IMR-90 (cell line): ENCODE data around the gene FAIM2. TPM values are rescaled to one million over a fixed set of nuclear protein-coding genes. Genes with fewer than 3 reads are reported as not detected.
"Not testable (repeated sequence)": the region's sequence is repeated elsewhere in the genome, so short reads cannot be mapped to it uniquely, and the experiment has no call there.

Experiments used
- ATAC-seq: fragments of 200-7000 bp; cut with Tn5 transposase; 2 replicates; pipeline ENCODE4 v1.9.1; 2020; ENCODE audit warnings: low read depth, mild to moderate bottlenecking, moderate library complexity
- BruUV-seq: library from RNA; stranded (reverse); fragments of 400-500 nt; replicated peaks from 2 replicates; lab custom pipeline; 2021; lab: Mats Ljungman, UMichigan
- CTCF ChIA-PET: fragments of 300-600 bp; formaldehyde crosslinking; extraction: SDS; loops from one replicate; lab custom pipeline; 2021; ENCODE audit warnings: antibody characterized with exemption; lab: Yijun Ruan, JAX
- POLR2A ChIA-PET: fragments of 300-600 bp; sonication (Branson Sonifier 250); formaldehyde crosslinking; loops from one replicate; lab custom pipeline; 2022; ENCODE audit warnings: antibody characterized with exemption; ENCODE audit not compliant: unreplicated experiment; lab: Charles Lee
- DNase-seq: peaks from one replicate; pipeline ENCODE4 v3.0.0; 2013
- H2AFZ ChIP-seq: replicated peaks from 2 replicates; pipeline ENCODE3; 2013; ENCODE audit warnings: low read length, mild to moderate bottlenecking; ENCODE audit not compliant: poor library complexity
- H2AK5ac ChIP-seq: 2 replicates; pipeline ENCODE4 v1.6.1; 2013; ENCODE audit warnings: low read depth, low read length, inconsistent platforms
- H2AK9ac ChIP-seq: replicated peaks from 2 replicates; pipeline ENCODE3; 2013; ENCODE audit warnings: mild to moderate bottlenecking, low read depth, low read length, moderate library complexity; ENCODE audit not compliant: poor library complexity
- H2BK120ac ChIP-seq: 2 replicates; pipeline ENCODE4 v1.6.1; 2013; ENCODE audit warnings: low read depth, low read length, inconsistent platforms
- H2BK15ac ChIP-seq: 3 replicates; pipeline ENCODE4 v1.6.1; 2013; ENCODE audit warnings: low read depth, low read length, inconsistent platforms
- H2BK20ac ChIP-seq: 2 replicates; pipeline ENCODE4 v1.6.1; 2013; ENCODE audit warnings: low read depth, mild to moderate bottlenecking, inconsistent platforms, low read length, moderate library complexity
- H2BK5ac ChIP-seq: 2 replicates; pipeline ENCODE4 v1.6.1; 2013; ENCODE audit warnings: mild to moderate bottlenecking, low read depth, low read length, inconsistent platforms; ENCODE audit not compliant: poor library complexity, severe bottlenecking
- H3K14ac ChIP-seq: replicated peaks from 2 replicates; pipeline ENCODE4 v1.6.1; 2013; ENCODE audit warnings: low read depth, low read length, inconsistent platforms
- H3K18ac ChIP-seq: 2 replicates; pipeline ENCODE4 v1.6.1; 2013; ENCODE audit warnings: low read depth, low read length, control low read depth
- H3K23ac ChIP-seq: 2 replicates; pipeline ENCODE4 v1.6.1; 2013; ENCODE audit warnings: low read depth, low read length, inconsistent platforms
- H3K27ac ChIP-seq: 2 replicates; pipeline ENCODE4 v1.5.1; 2013; ENCODE audit warnings: mild to moderate bottlenecking, control low read depth, low read length; ENCODE audit not compliant: insufficient read depth
- H3K27me3 ChIP-seq: 2 replicates; pipeline ENCODE4 v1.6.1; 2013; ENCODE audit warnings: low read length; ENCODE audit not compliant: control insufficient read depth, insufficient read depth
- H3K36me3 ChIP-seq: 2 replicates; pipeline ENCODE4 v1.6.1; 2013; ENCODE audit warnings: low read length, mixed read lengths; ENCODE audit not compliant: control insufficient read depth, insufficient read depth
- H3K4ac ChIP-seq: 2 replicates; pipeline ENCODE4 v1.6.1; 2013; ENCODE audit warnings: low read depth, low read length, inconsistent platforms
- H3K4me1 ChIP-seq: 2 replicates; pipeline ENCODE4 v1.6.1; 2013; ENCODE audit warnings: low read length, mixed read lengths; ENCODE audit not compliant: control insufficient read depth, insufficient read depth
- H3K4me2 ChIP-seq: 2 replicates; pipeline ENCODE4 v1.6.1; 2013; ENCODE audit warnings: low read depth, mild to moderate bottlenecking, control low read depth, low read length, moderate library complexity
- H3K4me3 ChIP-seq: 2 replicates; pipeline ENCODE4 v1.5.1; 2013; ENCODE audit warnings: low read depth, mild to moderate bottlenecking, control low read depth, low read length, moderate library complexity; ENCODE audit not compliant: insufficient read depth
- H3K56ac ChIP-seq: 2 replicates; pipeline ENCODE4 v1.6.1; 2013; ENCODE audit warnings: low read length, inconsistent platforms; ENCODE audit not compliant: insufficient read depth; ENCODE audit errors: extremely low read depth
- H3K79me1 ChIP-seq, 2 experiments: 2 replicates each; pipeline ENCODE4 v1.6.1; 2013; ENCODE audit warnings: low read length in 2 of 2, inconsistent platforms in 1 of 2, low read depth in 1 of 2
- H3K9ac ChIP-seq: 2 replicates; pipeline ENCODE4 v1.6.1; 2013; ENCODE audit warnings: low read depth, low read length, control low read depth
- H3K9me1 ChIP-seq: 2 replicates; pipeline ENCODE4 v1.6.1; 2013; ENCODE audit warnings: low read length, inconsistent platforms; ENCODE audit not compliant: insufficient read depth
- H3K9me3 ChIP-seq: 2 replicates; pipeline ENCODE4 v1.6.1; 2013; ENCODE audit warnings: low read length; ENCODE audit not compliant: control insufficient read depth, insufficient read depth
- H4K20me1 ChIP-seq: 2 replicates; pipeline ENCODE4 v1.6.1; 2013; ENCODE audit warnings: low read length, inconsistent platforms; ENCODE audit not compliant: insufficient read depth
- H4K5ac ChIP-seq: 2 replicates; pipeline ENCODE4 v1.6.1; 2013; ENCODE audit warnings: mild to moderate bottlenecking, low read depth, low read length, control low read depth
- H4K8ac ChIP-seq, 2 experiments: 2 replicates each; pipeline ENCODE4 v1.6.1; 2013; ENCODE audit warnings: low read depth in 2 of 2, low read length in 2 of 2, control low read depth in 1 of 2, inconsistent platforms in 1 of 2
- H4K91ac ChIP-seq: 2 replicates; pipeline ENCODE4 v1.6.1; 2013; ENCODE audit warnings: low read depth, low read length, inconsistent platforms; ENCODE audit not compliant: insufficient read depth
- WGBS, 2 experiments: methylation state at CpG; one replicate each; pipeline versions ENCODE4 v1.1.5 to v1.1.7; 2013; ENCODE audit warnings: missing lambda C conversion rate in 2 of 2; ENCODE audit not compliant: insufficient read length in 1 of 2; ENCODE audit errors: extremely low coverage in 2 of 2; 5-methylcytosine and 5-hydroxymethylcytosine counted together
- dilution Hi-C: fragments of 300-500 bp; cut with HindIII; formaldehyde crosslinking; loops from one replicate; pipeline ENCODE4 v1.14.3; 2018; ENCODE audit warnings: low sequenced_read_pairs; ENCODE audit not compliant: unreplicated experiment
- in situ Hi-C: fragments of 300-500 bp; cut with MboI; formaldehyde crosslinking; loops from 3 replicates; pipeline ENCODE4 v1.14.3; 2019; ENCODE audit warnings: low sequenced_read_pairs, inconsistent platforms, mixed read lengths
- intact Hi-C: fragments of 100-400 bp; cut with micrococcal nuclease; formaldehyde crosslinking; loops from 2 replicates; pipeline ENCODE4 v1.10.0; 2022
- polyA plus RNA-seq, 3 experiments: library from polyadenylated mRNA; depleted of rRNA; stranded (reverse); fragments of >200 nt; gene quantifications; 2 replicates each; pipeline ENCODE4 v1.2.3, GENCODE V29; 2012; ENCODE audit warnings: low replicate concordance in 1 of 3
- total RNA-seq: library from RNA; depleted of rRNA; stranded (reverse); fragments of >200 nt; gene quantifications from 2 replicates; pipeline ENCODE4 v1.2.3, GENCODE V29; 2012

Gene FAIM2
- total and polyA plus RNA-seq, 2 of the 4 experiments (the other 2 are of a cell fraction), result 0.72 to 5.3 TPM

DNA sequence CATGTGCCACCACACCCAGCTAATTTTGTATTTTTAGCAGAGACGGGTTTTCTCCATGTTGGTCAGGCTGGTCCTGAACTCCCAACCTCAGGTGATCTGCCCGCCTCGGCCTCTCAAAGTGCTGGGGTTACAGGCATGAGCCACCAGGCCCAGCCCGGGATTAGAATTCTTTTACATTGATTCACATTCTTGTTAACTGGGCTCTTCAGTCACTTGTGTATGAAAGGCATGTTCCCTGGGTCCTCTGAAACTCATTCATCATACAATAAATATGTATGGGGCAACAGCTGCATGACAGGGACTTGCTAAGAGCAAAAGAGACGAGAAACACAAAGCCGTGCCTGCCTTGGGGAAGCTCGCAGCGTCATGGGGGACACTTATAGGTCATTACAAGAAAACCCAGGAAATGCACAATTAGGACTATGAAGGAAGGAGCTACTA lies 31.9 kb downstream of the FAIM2 start:
- H2AFZ ChIP-seq, H2AK9ac ChIP-seq, H2BK5ac ChIP-seq, H3K9ac ChIP-seq, H4K8ac ChIP-seq, H4K91ac ChIP-seq, H2AK5ac ChIP-seq, CTCF ChIA-PET, H3K9me1 ChIP-seq, H3K23ac ChIP-seq, H3K27ac ChIP-seq, H3K14ac ChIP-seq, H3K4me3 ChIP-seq, H4K5ac ChIP-seq, H3K56ac ChIP-seq, H3K79me1 ChIP-seq, H4K20me1 ChIP-seq, H2BK15ac ChIP-seq, H2BK120ac ChIP-seq, H3K9me3 ChIP-seq, intact Hi-C loops, in situ Hi-C loops, H3K4me2 ChIP-seq, H3K4ac ChIP-seq, BruUV-seq, POLR2A ChIA-PET, dilution Hi-C loops, DNase-seq, H3K18ac ChIP-seq, ATAC-seq, H3K36me3 ChIP-seq, H2BK20ac ChIP-seq: not testable (repeated sequence)
- 90% methylated on average over 2 of the region's 8 CpGs; no CpG with 5 or more reads in 1 of the 2 experiments for WGBS, 2 experiments
- Histone ChIP-seq H3K27me3 (peaks cover 13% of the 10 kb centered on the region), H3K4me1 (peaks cover 27% of the 10 kb centered on the region)
